Measurements from ENCODE around the gene SHMT2. TPM values are rescaled to one million over a fixed set of nuclear protein-coding genes. Genes with fewer than 3 reads are reported as not detected.

SHMT2 gene
- total RNA-seq, result 161 and 237 TPM in 2 replicates

GRCh38 chr12:57229634-57230380 lies at the start of gene SHMT2:
SHMT2 (plus strand) TSS chr12:57229711; CDS start chr12:57229779, 68 bp downstream.

DNA sequence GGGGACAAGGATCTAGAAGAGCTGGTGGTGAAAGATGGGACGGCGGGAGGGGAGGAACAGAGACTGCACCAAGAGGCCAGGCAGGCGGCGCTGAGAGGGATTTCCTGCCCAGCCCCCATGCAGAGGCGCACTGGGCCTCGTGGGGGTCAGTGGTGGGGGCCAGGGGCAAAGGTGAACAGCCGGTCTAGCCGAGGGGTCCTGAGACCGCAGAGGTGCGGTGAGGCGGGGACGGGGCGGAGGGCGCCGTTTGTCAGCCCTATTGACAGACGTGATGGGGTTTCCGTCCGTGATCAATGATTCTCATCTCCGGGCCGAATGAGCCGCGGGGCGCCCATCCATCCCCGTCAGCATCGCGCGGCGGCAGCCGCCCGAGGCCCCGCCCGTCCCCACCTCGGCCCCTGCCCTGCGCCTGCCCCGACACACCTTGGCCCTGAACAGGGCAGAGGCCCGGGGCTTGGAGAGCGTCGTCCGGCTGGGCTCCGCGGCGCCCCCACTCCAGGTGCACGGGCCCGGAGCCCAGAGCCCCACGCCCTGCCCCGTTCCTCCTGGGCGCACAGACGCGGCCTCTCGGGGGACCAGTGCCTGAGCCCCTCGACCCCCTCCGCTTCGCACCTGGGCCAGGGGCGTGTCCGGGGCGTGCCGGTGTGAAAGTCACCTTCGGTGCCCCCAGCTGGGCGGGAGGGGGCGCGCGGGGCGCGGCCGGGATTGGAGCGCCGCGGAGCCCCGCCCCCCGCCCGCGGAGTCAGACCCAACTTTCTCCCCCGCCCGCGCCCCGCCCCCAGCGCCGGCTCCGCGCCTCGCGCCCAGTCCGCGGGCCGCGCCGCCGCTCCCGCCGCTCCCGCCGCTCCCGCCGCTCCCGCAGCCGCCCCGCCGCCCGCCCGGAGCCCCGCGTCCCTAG lies 13.2 kb upstream of the SHMT2 start, which contains the start of gene NXPH4:
Gene NXPH4, plus strand, starts transcription at position 781 of the 898 bp plus-strand sequence. CDS start 176 bp downstream, outside the sequence.

GRCh38 chr12:57250956-57251355 lies 21.4 kb downstream of the SHMT2 start, which contains the start of gene STAC3:
STAC3 (minus strand) TSS chr12:57251187; CDS start chr12:57249636, 1,551 bp downstream.

Other genes with a start within 250 kb of the SHMT2 start
- 4.1 and 4.9 TPM in 2 replicates for gene ZBTB39, start 223.2 kb upstream of the SHMT2 start, total RNA-seq
- gene TAC3, start 213.2 kb upstream of the SHMT2 start, total RNA-seq, result not detected in 2 replicates
- gene MYO1A, start 179.6 kb upstream of the SHMT2 start, total RNA-seq, result not detected in 2 replicates
- 2.4 and 10.9 TPM in 2 replicates for gene NEMP1, start 150.9 kb upstream of the SHMT2 start, total RNA-seq
- 16.0 and 36.5 TPM in 2 replicates for gene NAB2, start 140.6 kb upstream of the SHMT2 start, total RNA-seq
- gene STAT6, start 118.3 kb upstream of the SHMT2 start, total RNA-seq, result 55.9 and 91.5 TPM in 2 replicates
- gene LRP1, start 101.2 kb upstream of the SHMT2 start, total RNA-seq, result 24.0 and 100 TPM in 2 replicates
- not detected in 2 replicates for gene LRP1-AS, start 82.1 kb upstream of the SHMT2 start, total RNA-seq
- gene NXPH4, start 12.9 kb upstream of the SHMT2 start, total RNA-seq, result 1.0 TPM in 1 of 2 replicates, not detected in the other
- 0.63 TPM in 1 of 2 replicates, not detected in the other for gene STAC3, start 21.5 kb downstream of the SHMT2 start, total RNA-seq
- gene R3HDM2, start 201.3 kb downstream of the SHMT2 start, total RNA-seq, result 15.5 and 37.5 TPM in 2 replicates
- not detected in 2 replicates for gene INHBC, start 205.1 kb downstream of the SHMT2 start, total RNA-seq
- 3.9 and 7.9 TPM in 2 replicates for gene INHBE, start 225.6 kb downstream of the SHMT2 start, total RNA-seq
- gene GLI1, start 230.1 kb downstream of the SHMT2 start, total RNA-seq, result 0.98 and 6.7 TPM in 2 replicates

All from mesangial cell (primary cell).